ENCODE results near the gene DCUN1D5.

GRCh38 chr11:103076361-103076760, 15.6 kb downstream of the DCUN1D5 start:
- no peak for TF ChIP-seq GTF2F1 (IDR thresholded peaks at IDR 0.05; ENCODE audit: borderline replicate concordance, low read depth, low read length)
- TF ChIP-seq, protein P1, sequence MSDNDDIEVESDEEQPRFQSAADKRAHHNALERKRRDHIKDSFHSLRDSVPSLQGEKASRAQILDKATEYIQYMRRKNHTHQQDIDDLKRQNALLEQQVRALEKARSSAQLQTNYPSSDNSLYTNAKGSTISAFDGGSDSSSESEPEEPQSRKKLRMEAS (IDR thresholded peaks at IDR 0.05): no peak
- no peak for TF ChIP-seq SP2 (IDR thresholded peaks at IDR 0.05; ENCODE audit: low read length)
